Colon (tissue), 2 donors: ENCODE data around the gene C16orf74.

ENCODE experiments used
- FAIRE-seq: peaks from 2 replicates; lab custom pipeline; 2012; peaks lifted over from hg19 to GRCh38; lab: Jason Lieb, UNC
- donor health status: control.
- donor health status: control.

C16orf74 gene

GRCh38 chr16:85717393-85718152 is 33.3 kb downstream of the C16orf74 start:
- no peak for FAIRE-seq

DNA sequence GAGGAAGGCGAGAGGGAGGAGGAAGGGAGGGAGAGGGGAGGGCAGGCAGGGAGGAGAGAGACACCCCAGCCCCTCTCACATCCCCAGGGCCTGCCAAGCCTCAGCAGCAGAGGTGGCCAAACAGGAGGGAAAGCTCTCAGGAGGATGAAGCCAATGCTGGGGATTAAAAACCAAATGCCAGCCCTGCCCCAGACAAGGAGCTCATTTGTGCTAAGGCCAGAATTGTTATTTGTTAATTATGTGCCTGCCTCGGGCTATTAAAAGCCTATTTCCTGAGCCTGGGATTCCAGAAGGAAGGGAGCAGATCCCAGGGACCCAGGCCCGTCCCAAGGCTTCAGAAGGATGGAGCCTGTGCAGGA is 34.2 kb downstream of the C16orf74 start:
- FAIRE-seq: no peak

GRCh38 chr16:85716022-85716679 is 34.7 kb downstream of the C16orf74 start:
- no peak for FAIRE-seq

DNA sequence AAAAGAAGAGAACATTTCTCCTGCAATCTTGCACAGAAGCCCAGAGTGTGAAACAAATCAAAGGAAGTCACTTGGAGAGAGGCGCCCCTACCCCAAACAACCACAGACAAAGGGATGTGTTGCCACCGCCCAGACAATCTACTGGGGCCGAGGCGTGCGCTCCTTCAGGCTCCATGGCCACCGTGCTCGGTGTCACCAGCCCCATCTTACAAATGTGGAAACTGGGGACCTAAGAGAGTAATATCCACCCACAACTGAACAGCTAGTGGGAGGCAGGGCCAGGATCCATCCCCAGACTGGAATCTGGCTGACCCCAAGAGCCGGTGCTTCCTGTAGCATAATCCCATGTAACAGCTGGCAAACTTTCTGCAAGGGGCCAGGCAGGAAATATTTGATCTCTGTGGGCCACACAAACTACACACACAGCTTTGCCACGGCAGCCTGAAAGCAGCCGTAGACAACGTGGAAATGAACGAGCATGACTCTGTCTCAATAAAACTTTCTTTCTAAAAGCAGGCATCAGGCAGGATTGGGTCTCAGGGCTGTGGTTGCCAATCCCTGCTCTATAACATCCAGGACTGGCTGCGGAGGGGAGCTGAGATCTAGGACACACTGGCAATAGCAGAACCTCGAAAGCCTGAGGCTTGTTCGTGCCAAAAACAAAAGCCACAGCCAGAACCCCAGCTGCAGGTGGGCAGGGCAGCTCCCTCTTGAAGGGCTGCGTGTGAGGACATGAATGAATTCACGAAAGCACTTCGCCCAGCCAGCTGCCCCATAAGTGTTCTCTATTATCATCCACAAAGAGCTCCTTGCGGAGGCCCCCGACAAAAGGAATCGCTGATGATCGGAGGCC is 35.5 kb downstream of the C16orf74 start:
- FAIRE-seq: no peak

- no peak for FAIRE-seq
Observed at GRCh38 chr16:85712801-85713200, 38.1 kb downstream of the C16orf74 start.

DNA sequence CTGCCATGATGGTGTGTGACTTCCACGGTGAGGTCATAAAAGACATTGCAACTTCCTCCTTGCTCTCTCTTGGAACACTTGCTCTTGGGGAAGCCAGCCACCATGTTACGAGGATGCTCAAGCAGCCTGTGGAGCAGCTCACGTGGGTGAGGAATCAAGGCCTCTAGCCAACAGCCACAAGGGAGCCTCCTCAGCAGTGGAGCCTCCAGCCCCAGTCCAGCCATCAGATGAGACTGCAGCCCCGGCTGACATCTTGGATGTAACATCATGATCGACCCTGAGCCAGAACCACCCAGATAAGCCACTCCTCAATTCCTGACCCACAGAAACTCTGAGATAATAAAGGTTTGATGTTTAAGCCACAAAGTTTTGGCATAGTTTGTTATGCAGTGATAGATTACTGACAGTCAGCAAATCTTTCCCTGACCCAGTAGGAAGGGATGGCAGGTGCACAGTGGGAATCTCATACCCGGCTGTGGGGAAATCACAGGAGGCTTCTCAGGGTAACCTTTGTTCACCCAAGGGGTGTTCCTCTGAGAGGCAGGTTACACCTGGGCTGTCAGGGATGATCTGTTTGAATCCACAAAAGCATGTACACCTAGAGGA is 38.8 kb downstream of the C16orf74 start:
- no peak for FAIRE-seq

GRCh38 chr16:85710732-85711131 is 40.2 kb downstream of the C16orf74 start:
- no peak for FAIRE-seq

- FAIRE-seq: no peak
Observed at GRCh38 chr16:85709766-85710585, 40.9 kb downstream of the C16orf74 start.

DNA sequence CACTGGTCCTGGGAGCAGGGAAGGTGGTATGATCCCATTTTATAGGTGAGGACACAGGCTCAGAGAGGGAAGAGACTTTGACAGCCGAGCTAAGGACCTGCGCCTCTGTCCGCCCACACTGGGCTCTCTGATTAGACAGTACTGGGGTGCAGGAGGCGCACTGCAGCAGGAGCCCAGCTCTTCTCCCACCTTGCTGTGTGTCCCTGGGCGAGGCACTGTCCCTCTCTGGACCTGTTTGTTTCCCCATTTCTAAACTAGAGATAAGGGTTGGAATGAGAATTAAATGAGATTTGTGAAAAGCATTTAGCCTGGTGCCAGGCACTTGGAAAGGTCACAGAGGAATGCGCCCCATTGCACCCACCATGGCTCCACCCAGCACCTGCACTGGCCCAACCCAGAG is 42.6 kb downstream of the C16orf74 start:
- FAIRE-seq: no peak

DNA sequence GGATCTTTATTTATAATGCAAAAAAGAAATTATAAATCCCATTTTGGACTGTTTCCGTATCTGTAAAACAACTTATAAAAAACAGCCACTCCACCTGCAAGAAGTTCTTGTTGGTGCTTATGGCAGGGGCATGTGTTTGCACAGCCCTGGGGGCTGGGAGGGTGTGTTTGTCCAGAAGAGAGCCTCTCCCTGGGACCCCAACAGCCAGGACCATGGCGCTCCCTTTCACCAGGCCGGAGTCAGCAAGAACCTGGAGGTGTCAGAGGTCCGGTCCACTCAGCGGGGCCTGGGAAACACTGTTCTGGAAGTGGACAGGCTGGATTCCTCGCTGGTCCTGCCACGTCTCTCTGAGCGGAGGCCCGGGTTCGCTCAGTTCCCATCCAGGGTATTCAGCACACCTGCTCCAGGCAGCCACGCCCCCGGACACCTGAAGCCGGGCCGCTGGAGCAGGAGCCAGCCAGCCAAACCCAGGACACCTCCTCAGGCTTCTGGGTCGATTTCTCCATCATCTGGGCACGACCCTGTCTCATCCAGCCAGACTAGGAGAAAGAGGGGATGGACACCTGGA is 43.3 kb downstream of the C16orf74 start:
- FAIRE-seq: no peak

GRCh38 chr16:85706449-85707034 is 44.4 kb downstream of the C16orf74 start:
- no peak for FAIRE-seq

DNA sequence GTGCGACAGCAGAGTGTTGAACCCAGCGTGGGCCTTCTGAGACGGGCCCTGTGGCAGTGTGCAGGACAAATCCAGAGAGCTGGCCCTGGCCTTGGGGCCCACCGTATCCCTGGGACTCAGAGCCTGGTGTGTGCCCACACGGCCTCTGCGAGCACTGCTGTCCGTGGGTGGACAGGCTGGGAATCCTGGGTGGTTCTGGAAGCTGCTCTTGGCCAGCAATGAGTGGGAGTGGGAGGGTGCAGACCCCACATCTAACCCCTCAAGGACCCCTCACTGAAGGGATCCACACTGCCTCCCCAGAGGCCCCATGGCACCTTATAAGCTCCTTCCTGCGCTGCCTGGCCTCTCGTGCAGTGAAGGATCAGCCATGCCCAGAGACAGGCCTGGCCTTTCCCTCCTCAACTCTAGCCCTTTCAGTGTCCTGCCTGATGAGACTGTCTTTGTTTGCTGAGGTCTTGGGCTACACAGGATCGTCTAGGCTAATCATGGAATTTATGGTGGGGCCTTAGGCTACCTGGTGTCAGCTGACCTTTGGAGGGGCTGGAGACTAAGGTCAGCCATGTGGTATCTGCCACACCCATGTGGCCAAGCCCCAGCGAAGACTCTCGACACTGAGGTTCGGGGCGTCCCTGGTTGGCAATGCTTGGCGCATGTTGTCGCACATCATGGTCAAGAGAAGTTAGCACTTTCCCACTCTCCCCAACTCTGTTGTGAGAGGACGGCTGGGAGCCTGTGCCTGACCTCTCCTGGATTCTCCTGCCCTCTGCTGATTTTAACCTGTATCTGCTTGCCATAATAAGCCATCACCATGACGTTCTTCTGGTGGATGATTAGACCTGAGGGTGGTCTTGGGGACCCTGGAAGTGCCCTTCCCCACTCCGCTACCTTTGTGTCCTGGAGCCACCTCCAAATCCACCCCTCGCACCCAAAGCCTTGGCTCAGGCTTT is 45.7 kb downstream of the C16orf74 start:
- FAIRE-seq: no peak

GRCh38 chr16:85704011-85704410 is 46.9 kb downstream of the C16orf74 start:
- no peak for FAIRE-seq

- no peak for FAIRE-seq
Observed at GRCh38 chr16:85699628-85700027, 51.3 kb downstream of the C16orf74 start.

DNA sequence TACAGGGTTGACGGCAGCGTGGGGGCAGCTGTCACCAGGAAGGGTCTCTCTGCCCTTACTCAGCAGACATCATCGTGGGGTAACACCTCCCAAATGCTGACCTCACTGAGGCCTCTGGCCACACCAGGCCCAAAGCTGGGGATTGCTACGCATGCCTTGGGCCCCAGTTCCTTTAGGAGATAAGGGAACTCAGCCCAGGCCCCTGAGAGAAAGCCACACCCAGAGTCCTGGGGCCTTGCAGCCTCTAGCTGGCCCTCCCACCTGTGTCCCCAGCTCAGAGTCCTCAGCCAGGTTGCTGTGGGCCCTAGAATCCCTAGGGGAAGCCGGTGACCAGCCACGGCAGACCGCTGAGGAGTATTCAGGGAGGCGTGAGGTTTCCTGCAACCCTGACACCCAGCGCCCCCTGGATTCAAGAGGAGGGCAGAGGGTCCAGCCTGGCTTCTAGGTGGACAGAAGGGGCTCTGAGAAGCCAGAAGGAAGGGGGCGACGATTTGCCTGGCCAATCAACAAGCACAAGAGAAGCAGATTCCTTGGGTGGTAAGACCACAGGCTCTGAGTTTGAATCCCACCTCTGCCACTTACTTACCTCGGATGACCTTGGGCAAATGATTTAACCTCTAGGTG is 51.8 kb downstream of the C16orf74 start:
- FAIRE-seq: no peak

- FAIRE-seq: no peak
Observed at GRCh38 chr16:85698459-85698891, 52.4 kb downstream of the C16orf74 start.

DNA sequence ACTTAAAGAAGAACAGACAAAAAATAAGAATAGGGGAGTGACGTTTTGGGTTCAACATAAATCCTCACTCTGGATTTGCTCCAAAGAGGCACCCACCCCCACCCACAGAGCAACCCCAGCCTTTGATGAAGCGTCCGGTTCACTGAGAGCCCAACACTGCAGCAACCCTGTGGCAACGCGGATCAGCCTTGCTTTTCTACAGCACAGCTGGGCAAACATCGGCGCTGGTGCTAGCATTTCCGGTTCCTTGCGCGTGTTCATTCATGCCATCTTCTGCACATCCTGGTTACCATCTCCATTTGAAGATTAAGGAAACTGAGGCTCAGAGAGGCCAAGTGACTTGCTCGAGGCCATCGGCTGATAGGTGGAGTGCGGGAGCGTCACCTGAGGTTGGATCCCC is 53.5 kb downstream of the C16orf74 start:
- FAIRE-seq: no peak

GRCh38 chr16:85696781-85697180 is 54.1 kb downstream of the C16orf74 start:
- FAIRE-seq: no peak
